AG04449 (cell line): ENCODE results near the gene CWC22.

Experiments used
- CTCF ChIA-PET: fragments of 350-600 bp; formaldehyde crosslinking; extraction: SDS; loops from one replicate; lab custom pipeline; 2021; ENCODE audit warnings: antibody characterized with exemption; lab: Yijun Ruan, JAX
- POLR2A ChIA-PET: fragments of 400-600, 350-600 bp; formaldehyde crosslinking; extraction: SDS; loops from one replicate; lab custom pipeline; 2020; ENCODE audit warnings: antibody characterized with exemption, inconsistent platforms; lab: Yijun Ruan, JAX
- DNase-seq: peaks from one replicate; pipeline ENCODE4 v3.0.0-alpha.2; 2010; ENCODE audit warnings: low read depth, low spot score
- H3K4me3 ChIP-seq: 2 replicates; pipeline ENCODE4 v1.5.1; 2011; ENCODE audit warnings: low read depth, mild to moderate bottlenecking, control low read depth, low read length
- TF ChIP-seq, protein P1 (sequence below): IDR thresholded peaks from one replicate; pipeline ENCODE4 v1.5.1; 2011; ENCODE audit warnings: mild to moderate bottlenecking, moderate library complexity, low read length, control low read depth, inconsistent platforms; ENCODE audit not compliant: insufficient read depth; ENCODE audit errors: missing control alignments

The CWC22 gene

DNA sequence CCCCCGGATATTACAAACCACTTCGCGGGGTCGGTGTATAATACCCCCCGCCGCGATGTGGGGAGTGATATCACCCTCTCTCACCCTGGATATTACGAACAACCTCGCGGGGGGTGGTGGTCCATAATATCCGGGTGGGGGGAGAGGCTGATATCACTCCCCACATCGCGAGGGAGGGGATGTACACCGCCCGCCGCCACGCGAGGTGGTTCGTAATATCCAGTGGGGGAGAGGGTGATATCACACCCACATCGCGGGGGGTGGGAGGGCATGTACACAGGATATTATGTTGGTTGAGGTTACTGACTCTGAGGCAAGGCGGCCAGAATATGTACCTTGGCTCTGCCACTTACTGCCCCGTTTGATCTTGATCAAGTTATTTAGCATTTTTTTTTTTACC, 14.8 kb upstream of the CWC22 start:
- DNase-seq, result no peak
- H3K4me3 ChIP-seq, result no peak overlapping the region
- ChIA-PET POLR2A (no interaction called here), CTCF (no interaction called here)
- TF ChIP-seq, protein P1, sequence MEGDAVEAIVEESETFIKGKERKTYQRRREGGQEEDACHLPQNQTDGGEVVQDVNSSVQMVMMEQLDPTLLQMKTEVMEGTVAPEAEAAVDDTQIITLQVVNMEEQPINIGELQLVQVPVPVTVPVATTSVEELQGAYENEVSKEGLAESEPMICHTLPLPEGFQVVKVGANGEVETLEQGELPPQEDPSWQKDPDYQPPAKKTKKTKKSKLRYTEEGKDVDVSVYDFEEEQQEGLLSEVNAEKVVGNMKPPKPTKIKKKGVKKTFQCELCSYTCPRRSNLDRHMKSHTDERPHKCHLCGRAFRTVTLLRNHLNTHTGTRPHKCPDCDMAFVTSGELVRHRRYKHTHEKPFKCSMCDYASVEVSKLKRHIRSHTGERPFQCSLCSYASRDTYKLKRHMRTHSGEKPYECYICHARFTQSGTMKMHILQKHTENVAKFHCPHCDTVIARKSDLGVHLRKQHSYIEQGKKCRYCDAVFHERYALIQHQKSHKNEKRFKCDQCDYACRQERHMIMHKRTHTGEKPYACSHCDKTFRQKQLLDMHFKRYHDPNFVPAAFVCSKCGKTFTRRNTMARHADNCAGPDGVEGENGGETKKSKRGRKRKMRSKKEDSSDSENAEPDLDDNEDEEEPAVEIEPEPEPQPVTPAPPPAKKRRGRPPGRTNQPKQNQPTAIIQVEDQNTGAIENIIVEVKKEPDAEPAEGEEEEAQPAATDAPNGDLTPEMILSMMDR, result no peak

DNA sequence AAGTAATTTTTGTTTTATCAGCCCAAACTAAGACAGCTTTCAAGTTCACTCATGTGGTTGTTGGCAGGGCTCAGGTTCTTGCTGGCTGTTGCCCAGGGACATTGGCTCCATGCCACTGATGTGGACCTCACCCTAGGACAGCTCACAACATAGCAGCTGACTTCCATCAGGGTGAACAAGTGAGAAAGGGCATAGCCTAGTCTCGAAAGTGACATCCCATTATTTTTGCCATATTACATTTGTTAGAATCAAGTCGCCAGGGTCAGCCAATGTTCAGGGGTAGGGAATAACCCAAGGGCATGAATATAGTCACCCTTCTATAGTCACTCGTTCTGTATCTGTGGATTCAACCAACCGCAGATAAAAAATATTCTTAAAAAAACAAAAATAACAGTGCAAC, 10.7 kb upstream of the CWC22 start:
- ChIA-PET POLR2A (no interaction called here), CTCF (interaction anchor here (1.3 kb wide), 1 partner anchor 9 kb away, joined by 3 read pairs; no protein-coding TSS in a partner anchor)
- TF ChIP-seq, protein P1, result no peak
- no peak for DNase-seq
- no peak overlapping the region for H3K4me3 ChIP-seq

DNA sequence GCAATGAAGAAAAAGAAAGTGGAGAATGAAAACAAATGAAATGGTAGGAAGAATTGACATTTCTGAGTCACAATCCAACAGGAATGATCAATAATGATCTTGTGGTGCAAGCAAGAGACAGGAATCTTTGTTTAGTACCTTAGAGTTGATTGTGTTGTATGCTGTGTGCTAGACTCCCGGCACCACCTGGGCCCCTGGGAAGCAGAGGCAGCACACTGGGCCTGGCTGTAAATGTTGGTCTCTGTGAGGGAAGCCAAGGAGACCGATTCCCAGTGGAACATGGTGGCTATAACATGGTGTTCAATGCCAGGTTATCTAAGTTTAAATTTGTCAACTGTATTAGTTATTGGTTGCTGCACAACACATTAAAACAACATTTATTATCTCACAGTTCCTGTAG, 9.8 kb upstream of the CWC22 start:
- no peak overlapping the region for H3K4me3 ChIP-seq
- DNase-seq, result no peak
- CTCF ChIA-PET, result interaction anchor here (1.3 kb wide), 1 partner anchor 10 kb away, joined by 3 read pairs; no protein-coding TSS in a partner anchor
- TF ChIP-seq, protein P1, result no peak
- POLR2A ChIA-PET, result interaction anchor here (0.7 kb wide), 1 partner anchor 22 kb away, joined by 3 read pairs; no protein-coding TSS in a partner anchor

DNA sequence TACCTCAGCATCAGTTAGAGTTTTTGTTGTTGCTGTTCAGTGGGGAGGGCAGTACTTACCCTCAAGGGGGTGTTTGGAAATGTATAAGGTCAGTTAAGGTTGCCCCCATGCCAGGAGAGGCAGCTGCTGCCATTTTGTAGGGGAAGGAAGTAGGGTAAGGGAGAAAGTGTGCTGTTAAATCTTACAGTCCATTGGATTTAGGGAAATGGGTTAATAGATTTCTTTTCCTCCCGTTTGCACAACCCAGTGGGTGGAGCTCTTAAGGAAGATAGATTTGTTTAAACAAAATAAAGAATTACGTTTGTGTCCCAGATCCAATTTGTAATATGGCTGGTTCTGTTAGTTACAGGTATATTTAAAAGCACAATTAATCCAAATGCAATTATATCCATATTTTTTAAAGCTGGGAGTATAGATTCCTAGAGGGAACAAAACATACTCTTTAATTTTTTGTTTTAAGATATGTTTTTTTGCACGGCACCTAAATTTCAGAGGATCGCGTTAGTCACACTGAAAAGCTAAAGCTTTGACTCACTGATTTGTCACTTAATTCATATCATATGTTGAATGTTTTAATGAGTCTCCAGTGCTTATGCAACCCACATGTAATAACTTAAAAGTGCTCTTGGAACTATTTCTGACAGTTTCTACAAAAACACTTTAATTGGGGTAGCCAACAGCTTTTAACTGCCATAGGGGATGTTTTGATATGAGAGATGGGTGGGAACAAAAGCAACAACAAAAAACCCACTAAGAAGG, 9.0 kb upstream of the CWC22 start:
- TF ChIP-seq, protein P1, result no peak
- H3K4me3 ChIP-seq, result no peak overlapping the region
- peak; percentile 58 for DNase-seq
- POLR2A ChIA-PET, result interaction anchor here (0.7 kb wide), 1 partner anchor 23 kb away, joined by 3 read pairs; no protein-coding TSS in a partner anchor
- CTCF ChIA-PET, result interaction anchor here (0.9 to 1.0 kb wide), 2 partner anchors 10 to 24 kb away, joined by 3 to 4 read pairs; no protein-coding TSS in a partner anchor

DNA sequence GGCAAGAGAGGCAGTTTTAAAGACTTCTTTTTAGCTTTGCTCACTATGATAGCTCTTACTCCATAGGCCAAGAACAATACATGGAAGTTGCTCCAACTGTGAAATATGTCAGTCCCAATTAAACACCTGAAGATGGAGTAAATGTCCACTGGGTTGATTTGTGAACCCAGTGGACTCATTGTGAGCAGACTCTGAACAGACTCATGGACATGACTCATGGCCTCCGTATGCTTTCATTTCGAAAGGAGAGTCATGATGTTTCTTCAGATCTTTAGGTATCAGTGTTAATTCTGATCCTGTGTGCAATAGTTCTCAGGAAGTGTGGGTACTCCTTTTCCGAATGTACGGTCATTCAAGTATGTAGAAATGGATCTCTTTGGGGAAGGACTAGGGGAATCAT, 5.4 kb upstream of the CWC22 start:
- TF ChIP-seq, protein P1, result no peak
- no peak overlapping the region for H3K4me3 ChIP-seq
- ChIA-PET POLR2A (no interaction called here), CTCF (no interaction called here)
- DNase-seq, result no peak

DNA sequence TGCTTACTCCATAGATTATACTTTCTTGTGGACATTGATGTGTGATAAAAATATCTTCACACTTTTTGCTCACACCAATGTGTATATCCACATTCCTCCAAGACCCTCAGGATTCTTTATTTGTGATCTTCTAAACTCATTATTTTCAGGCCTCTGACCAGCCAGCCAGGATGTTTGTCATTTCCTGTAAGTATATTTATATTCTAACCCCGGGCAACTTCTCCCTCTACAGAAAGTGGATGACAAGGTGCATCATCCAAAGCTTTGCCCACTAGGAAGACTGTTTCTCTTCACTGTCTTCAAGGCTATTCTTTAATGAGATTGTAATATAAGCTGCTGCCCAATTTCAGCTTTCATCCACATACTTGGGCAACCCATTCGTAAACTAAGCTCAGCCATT, 3.6 kb upstream of the CWC22 start:
- CTCF ChIA-PET, result no interaction called here
- no peak overlapping the region for H3K4me3 ChIP-seq
- TF ChIP-seq, protein P1, result no peak
- DNase-seq, result no peak
- POLR2A ChIA-PET, result no interaction called here
